ENCODE results near the gene XPO1.
"Not testable (repeated sequence)": the region's sequence is repeated elsewhere in the genome, so short reads cannot be mapped to it uniquely, and the experiment has no call there.

The XPO1 gene

GRCh38 chr2:61510674-61511671 is 27.2 kb downstream of the XPO1 start:
- peaks cover 24 to 44% of the 10 kb centered on the region in 2 donors for H3K36me3 Mint-ChIP-seq

DNA sequence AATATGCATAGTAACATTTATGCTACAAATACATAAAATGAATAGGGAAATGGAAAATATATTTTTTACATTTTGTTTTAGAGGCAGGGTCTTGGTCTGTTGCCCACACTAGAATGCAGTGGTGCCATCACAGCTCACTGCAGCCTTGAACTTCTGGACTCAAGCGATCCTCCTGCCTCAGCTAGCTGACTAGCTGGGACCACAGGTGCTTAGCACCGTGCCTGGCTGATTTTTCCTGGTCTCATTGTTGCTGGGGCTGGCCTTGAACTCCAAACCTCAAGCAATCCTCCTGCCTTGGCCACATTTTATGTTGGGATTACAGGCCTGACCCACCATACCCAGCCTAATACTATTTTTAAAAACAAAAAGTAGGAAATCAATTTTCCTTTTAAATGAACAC is 33.2 kb downstream of the XPO1 start:
- Mint-ChIP-seq H3K27ac (no peak overlapping the region), H3K36me3 (peaks cover 20 to 24% of the 10 kb centered on the region in 2 donors), H3K4me3 (no peak overlapping the region), H3K4me1 (no peaks in the 10 kb centered on the region), H3K9me3 (no peaks in the 10 kb centered on the region), H3K27me3 (no peaks in the 10 kb centered on the region)
- DNase-seq (no peak), ATAC-seq (replicated peaks) (no peak)

More at GRCh38 chr2:61510674-61511671, 27.2 kb downstream of the XPO1 start:
- Mint-ChIP-seq H3K27ac (no peak overlapping the region), H3K4me1 (no peaks in the 10 kb centered on the region), H3K27me3 (no peaks in the 10 kb centered on the region), H3K4me3 (no peak overlapping the region), H3K9me3 (no peaks in the 10 kb centered on the region)
- no peak for ATAC-seq (replicated peaks)
- no peak for DNase-seq

- H3K27me3 Mint-ChIP-seq, result no peaks in the 10 kb centered on the region
- ATAC-seq (replicated peaks) (no peak), DNase-seq (no peak)
- H3K36me3 Mint-ChIP-seq, result peaks cover 16 to 28% of the 10 kb centered on the region in 2 donors
- no peak overlapping the region for H3K4me3 Mint-ChIP-seq
- H3K4me1 Mint-ChIP-seq, result peaks cover 4 to 14% of the 10 kb centered on the region in 2 donors
- H3K9me3 Mint-ChIP-seq, result no peaks in the 10 kb centered on the region
- H3K27ac Mint-ChIP-seq, result no peak overlapping the region
Observed at GRCh38 chr2:61499060-61499459, 39.1 kb downstream of the XPO1 start.

- H3K4me1 Mint-ChIP-seq, result peaks cover 4 to 21% of the 10 kb centered on the region in 2 donors
- no peaks in the 10 kb centered on the region for H3K9me3 Mint-ChIP-seq
- peaks cover 18 to 43% of the 10 kb centered on the region in 2 donors for H3K36me3 Mint-ChIP-seq
- no peaks in the 10 kb centered on the region for H3K27me3 Mint-ChIP-seq
- peak overlapping the region; percentile 67 for H3K27ac Mint-ChIP-seq
- peak in 1 of 2 donors; percentile 43 for ATAC-seq (replicated peaks)
- H3K4me3 Mint-ChIP-seq, result no peak overlapping the region
- no peak for DNase-seq
Observed at GRCh38 chr2:61493523-61493942, 44.6 kb downstream of the XPO1 start.

DNA sequence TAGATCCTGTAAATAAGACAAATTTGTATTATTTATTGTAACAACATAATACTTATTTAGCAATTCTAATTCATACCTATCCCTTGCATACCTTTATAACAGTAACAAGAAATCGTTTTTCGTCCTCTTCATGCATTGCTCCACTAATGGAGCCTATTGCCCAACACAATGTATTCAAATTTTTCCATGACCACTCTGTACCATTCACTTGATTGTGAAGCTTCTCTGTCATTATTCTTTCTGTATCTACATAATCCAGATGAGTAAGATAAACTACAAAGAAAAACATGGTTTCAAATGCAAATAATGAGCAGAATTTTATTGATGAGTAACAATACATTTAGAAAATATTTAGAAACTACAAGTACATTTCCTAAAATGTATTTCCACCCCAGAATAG is 45.7 kb downstream of the XPO1 start:
- ATAC-seq (replicated peaks) (no peak), DNase-seq (no peak)
- no peak overlapping the region for H3K4me3 Mint-ChIP-seq
- H3K27ac Mint-ChIP-seq, result no peak overlapping the region
- H3K4me1 Mint-ChIP-seq, result peaks cover 4 to 21% of the 10 kb centered on the region in 2 donors
- H3K9me3 Mint-ChIP-seq, result no peaks in the 10 kb centered on the region
- peaks cover 23 to 47% of the 10 kb centered on the region in 2 donors for H3K36me3 Mint-ChIP-seq
- no peaks in the 10 kb centered on the region for H3K27me3 Mint-ChIP-seq

DNA sequence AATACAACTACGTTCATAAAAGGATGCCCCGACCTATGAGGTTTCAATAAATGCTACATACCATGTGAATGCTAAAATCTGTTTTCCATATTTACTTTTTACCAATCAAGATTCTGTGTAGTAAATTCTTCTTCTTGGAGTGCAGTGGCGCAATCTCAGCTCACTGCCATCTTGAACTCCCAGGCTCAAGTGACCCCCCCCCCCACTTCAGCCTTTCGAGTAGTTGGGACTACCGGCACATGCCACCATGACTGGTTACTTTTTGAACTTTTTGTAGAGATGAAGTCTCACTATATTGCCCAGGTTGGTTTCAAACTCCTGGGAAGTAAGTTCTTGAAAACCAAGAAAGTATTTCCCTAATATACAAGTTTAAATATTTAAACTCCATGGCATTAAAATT is 52.9 kb downstream of the XPO1 start:
- Mint-ChIP-seq H3K9me3 (no peaks in the 10 kb centered on the region), H3K4me1 (no peaks in the 10 kb centered on the region), H3K27me3 (no peaks in the 10 kb centered on the region), H3K36me3 (peaks cover 28 to 46% of the 10 kb centered on the region in 2 donors), H3K27ac (no peak overlapping the region), H3K4me3 (no peak overlapping the region)
- DNase-seq (no peak), ATAC-seq (replicated peaks) (no peak)

DNA sequence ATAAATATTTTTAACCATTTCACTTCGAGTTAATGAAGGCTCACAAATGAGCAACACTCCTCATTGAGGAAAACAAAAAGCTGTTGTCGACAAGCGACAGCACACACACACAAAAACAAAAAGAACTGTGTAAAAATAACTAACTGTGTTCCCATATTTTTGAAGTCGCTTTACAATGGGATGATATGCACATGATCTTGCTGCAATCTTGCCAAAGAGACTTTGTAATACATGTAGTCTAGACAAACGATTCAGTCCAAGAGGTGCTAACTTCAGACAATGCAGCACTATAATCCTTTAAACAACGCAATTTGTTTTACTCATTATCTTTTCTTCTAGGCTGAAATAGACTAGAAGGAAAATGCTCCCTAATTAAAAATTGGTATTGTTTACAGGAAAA is 60.1 kb downstream of the XPO1 start:
- Mint-ChIP-seq H3K4me3 (no peak overlapping the region), H3K9me3 (no peaks in the 10 kb centered on the region), H3K4me1 (peaks cover 2 to 13% of the 10 kb centered on the region in 2 donors), H3K36me3 (peaks cover 10 to 32% of the 10 kb centered on the region in 2 donors), H3K27ac (no peak overlapping the region), H3K27me3 (no peaks in the 10 kb centered on the region)
- DNase-seq, result no peak
- no peak for ATAC-seq (replicated peaks)

DNA sequence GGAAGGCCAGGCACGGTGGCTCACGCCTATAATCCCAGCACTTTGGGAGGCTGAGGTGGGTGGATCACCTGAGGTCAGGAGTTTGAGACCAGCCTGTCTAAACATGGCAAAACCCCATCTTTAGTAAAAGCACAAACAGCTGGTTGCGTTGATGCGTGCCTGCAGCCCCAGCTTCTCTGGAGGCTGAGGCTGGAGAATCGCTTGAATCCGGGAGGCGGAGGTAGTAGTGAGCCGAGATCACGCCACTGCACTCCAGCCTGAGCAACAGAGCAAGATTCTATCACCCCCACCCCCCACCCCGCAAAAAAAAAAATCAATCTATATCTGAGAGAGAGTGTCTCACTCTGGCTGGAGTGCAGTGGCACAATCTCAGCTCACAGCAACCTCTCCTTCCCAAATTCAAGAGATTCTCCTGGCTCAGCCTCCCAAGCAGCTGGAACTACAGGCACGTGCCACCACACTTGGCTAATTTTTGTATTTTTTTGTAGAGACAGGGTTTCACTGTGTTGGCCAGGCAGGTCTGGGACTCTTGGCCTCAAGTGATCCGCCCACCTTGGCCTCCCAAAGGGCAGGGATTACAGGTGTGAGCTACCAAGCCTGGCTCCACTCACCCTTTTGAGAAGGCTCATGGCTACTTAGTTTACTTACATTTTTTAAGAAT is 61.1 kb downstream of the XPO1 start:
- H3K4me1 Mint-ChIP-seq, result peaks cover 4 to 18% of the 10 kb centered on the region in 2 donors
- H3K27me3 Mint-ChIP-seq; DNase-seq; H3K9me3 Mint-ChIP-seq; H3K4me3 Mint-ChIP-seq; ATAC-seq (replicated peaks): not testable (repeated sequence)
- H3K27ac Mint-ChIP-seq, result peak overlapping the region; percentile 53
- peaks cover 6 to 27% of the 10 kb centered on the region in 2 donors for H3K36me3 Mint-ChIP-seq

GRCh38 chr2:61471905-61472805 is 66.0 kb downstream of the XPO1 start:
- Mint-ChIP-seq H3K4me3 (peak overlapping the region; percentile 90 to 97), H3K27me3 (no peaks in the 10 kb centered on the region), H3K4me1 (peaks cover 6 to 38% of the 10 kb centered on the region in 2 donors), H3K27ac (peak overlapping the region; percentile 99), H3K36me3 (peaks cover 7 to 15% of the 10 kb centered on the region in 2 donors), H3K9me3 (no peaks in the 10 kb centered on the region)
- DNase-seq (no peak), ATAC-seq (replicated peaks) (peak; percentile 6 to 16)

GRCh38 chr2:61470965-61471904 is 66.9 kb downstream of the XPO1 start, which contains the start of gene USP34:
Gene USP34 (minus strand): TSS chr2:61471087. CDS start chr2:61470692, 395 bp downstream.
- peak; percentile 86 for DNase-seq
- Mint-ChIP-seq H3K9me3 (no peaks in the 10 kb centered on the region), H3K27ac (peak within 1 kb of the TSS; percentile 99), H3K4me1 (peaks cover 4 to 32% of the 10 kb centered on the region in 2 donors), H3K4me3 (peak within 1 kb of the TSS; percentile 93 to 97), H3K27me3 (no peaks in the 10 kb centered on the region), H3K36me3 (peaks cover 2 to 11% of the 10 kb centered on the region in 2 donors)
- peak; percentile 86 to 88 for ATAC-seq (replicated peaks)

DNA sequence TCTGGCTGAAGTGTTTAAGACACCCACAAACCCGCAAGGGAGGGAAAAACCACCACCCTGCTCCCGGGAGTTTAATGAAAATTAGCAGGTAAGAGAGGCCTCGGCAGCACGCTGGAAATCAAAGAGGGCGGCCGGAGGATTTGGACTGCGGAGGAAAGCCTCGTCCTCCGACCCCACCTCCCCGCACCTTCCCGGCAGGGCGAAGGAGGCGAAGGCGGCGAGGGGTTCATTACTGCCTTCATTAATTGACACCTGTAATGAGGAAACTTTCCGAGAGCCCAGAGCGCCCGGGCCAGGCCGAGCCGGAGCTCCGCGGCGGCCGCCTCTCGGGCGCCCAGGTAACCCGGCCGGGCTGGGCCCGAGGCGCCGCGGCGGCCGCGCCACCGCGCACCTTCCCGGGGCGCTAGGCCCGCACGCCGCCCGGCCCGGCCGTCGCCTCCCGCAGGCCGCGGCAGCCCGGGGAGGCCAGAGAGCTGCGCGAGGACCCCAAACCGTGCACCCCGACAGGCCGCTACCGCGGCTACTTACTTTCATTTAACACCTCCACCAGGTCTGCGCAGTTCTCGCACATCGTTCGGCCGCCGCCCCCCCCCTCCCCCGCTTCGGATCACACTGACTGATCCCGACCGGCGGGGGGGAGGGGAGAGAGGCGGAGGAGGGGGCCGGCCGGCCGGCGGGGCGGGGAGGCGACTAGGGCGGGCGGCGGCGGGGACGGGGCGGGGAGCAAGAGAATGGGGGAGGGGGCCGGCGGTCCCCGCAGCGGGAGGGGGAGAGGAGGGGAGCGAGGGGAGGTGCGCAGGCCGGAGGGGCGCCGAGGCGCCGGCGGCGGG is 67.8 kb downstream of the XPO1 start:
- Mint-ChIP-seq H3K27ac (peak overlapping the region; percentile 98), H3K4me3 (peak overlapping the region; percentile 91 to 93), H3K4me1 (peaks cover 4 to 28% of the 10 kb centered on the region in 2 donors), H3K9me3 (no peaks in the 10 kb centered on the region), H3K36me3 (peaks cover 5 to 11% of the 10 kb centered on the region in 2 donors), H3K27me3 (no peaks in the 10 kb centered on the region)
- ATAC-seq (replicated peaks) (peak; percentile 32 to 41), DNase-seq (peak; percentile 54)

- Mint-ChIP-seq H3K4me3 (peak overlapping the region; percentile 91 to 93), H3K4me1 (peaks cover 4 to 32% of the 10 kb centered on the region in 2 donors), H3K9me3 (no peaks in the 10 kb centered on the region), H3K27ac (peak overlapping the region; percentile 98), H3K36me3 (peaks cover 5 to 12% of the 10 kb centered on the region in 2 donors), H3K27me3 (no peaks in the 10 kb centered on the region)
- ATAC-seq (replicated peaks), result no peak
- no peak for DNase-seq
Observed at GRCh38 chr2:61469424-61470121, 68.6 kb downstream of the XPO1 start.
